Caco-2 (cell line): ENCODE data around the gene SLC46A3. TPM values are rescaled to one million over a fixed set of nuclear protein-coding genes. Genes with fewer than 3 reads are reported as not detected.

Experiments used
- BruUV-seq: library from RNA; stranded (reverse); fragments of 400-500 nt; replicated peaks from 2 replicates; lab custom pipeline; 2021; lab: Mats Ljungman, UMichigan
- CTCF ChIA-PET: fragments of 300-600 bp; sonication (Branson Sonifier 250); formaldehyde crosslinking; loops from one replicate; lab custom pipeline; 2022; ENCODE audit warnings: antibody characterized with exemption; lab: Charles Lee
- POLR2A ChIA-PET: fragments of 300-600 bp; sonication (Branson Sonifier 250); formaldehyde crosslinking; loops from one replicate; lab custom pipeline; 2022; ENCODE audit warnings: antibody characterized with exemption; lab: Charles Lee
- DNase-seq, 2 experiments: peaks; one replicate each; pipeline versions ENCODE4 v3.0.0 to v3.0.0-alpha.2; 2020 to 2022
- H3K27me3 ChIP-seq: replicated peaks from 2 replicates; pipeline ENCODE4 v1.6.0; 2011; ENCODE audit warnings: low read length; ENCODE audit not compliant: control insufficient read depth, insufficient read depth
- H3K36me3 ChIP-seq: 2 replicates; pipeline ENCODE4 v1.5.1; 2011; ENCODE audit warnings: low read length; ENCODE audit not compliant: control insufficient read depth, insufficient read depth
- H3K4me1 ChIP-seq: fragments of 250-450 bp; sonication (Bioruptor Pico); 2 replicates; pipeline ENCODE4 v1.5.1; 2020; ENCODE audit warnings: mild to moderate bottlenecking
- H3K4me3 ChIP-seq: 2 replicates; pipeline ENCODE4 v1.5.1; 2011; ENCODE audit warnings: low read depth, mild to moderate bottlenecking, control low read depth, low read length
- H3K9me3 ChIP-seq: fragments of 250-450 bp; sonication (Bioruptor Pico); 2 replicates; pipeline ENCODE4 v1.5.1; 2020; ENCODE audit warnings: mild to moderate bottlenecking, moderate library complexity
- H3K27ac Mint-ChIP-seq: one replicate; pipeline ENCODE4 v1.8.0; 2022; ENCODE audit warnings: mixed read lengths; ENCODE audit not compliant: unreplicated experiment
- H3K27me3 Mint-ChIP-seq: one replicate; pipeline ENCODE4 v1.8.0; 2022; ENCODE audit warnings: mixed read lengths; ENCODE audit not compliant: insufficient read depth, unreplicated experiment
- H3K36me3 Mint-ChIP-seq: one replicate; pipeline ENCODE4 v1.8.0; 2022; ENCODE audit warnings: mild to moderate bottlenecking, mixed read lengths; ENCODE audit not compliant: insufficient read depth, unreplicated experiment
- H3K4me1 Mint-ChIP-seq: one replicate; pipeline ENCODE4 v1.8.0; 2022; ENCODE audit warnings: low read depth, mixed read lengths; ENCODE audit not compliant: unreplicated experiment
- H3K4me3 Mint-ChIP-seq: one replicate; pipeline ENCODE4 v1.8.0; 2022; ENCODE audit warnings: mild to moderate bottlenecking, moderate library complexity, mixed read lengths; ENCODE audit not compliant: unreplicated experiment
- H3K9me3 Mint-ChIP-seq: one replicate; pipeline ENCODE4 v1.8.0; 2022; ENCODE audit warnings: mixed read lengths; ENCODE audit not compliant: unreplicated experiment
- intact Hi-C: fragments of 100-400 bp; cut with micrococcal nuclease; formaldehyde crosslinking; loops from one replicate; pipeline ENCODE4 v1.10.0; 2022; ENCODE audit not compliant: unreplicated experiment
- total RNA-seq: library from RNA; stranded (reverse); gene quantifications from 2 replicates; pipeline ENCODE4 v1.2.3, GENCODE V29; 2022
- TF ChIP-seq, protein P1 (sequence below), 2 experiments: fragments of 200-600 bp in 1 of 2; IDR thresholded peaks; 1 replicate in 1 of 2; 2 replicates in 1 of 2; pipeline versions ENCODE4 v1.5.1 to v1.8.0; 2011 to 2022; ENCODE audit warnings: antibody characterized with exemption in 1 of 2, control low read depth in 1 of 2, inconsistent platforms in 1 of 2, low read depth in 1 of 2, low read length in 1 of 2, mild to moderate bottlenecking in 1 of 2, moderate library complexity in 1 of 2; ENCODE audit not compliant: insufficient read depth in 1 of 2, severe bottlenecking in 1 of 2, unreplicated experiment in 1 of 2

SLC46A3 gene
- total RNA-seq, 1 experiment from 2014 or later: 2.3 TPM

DNA sequence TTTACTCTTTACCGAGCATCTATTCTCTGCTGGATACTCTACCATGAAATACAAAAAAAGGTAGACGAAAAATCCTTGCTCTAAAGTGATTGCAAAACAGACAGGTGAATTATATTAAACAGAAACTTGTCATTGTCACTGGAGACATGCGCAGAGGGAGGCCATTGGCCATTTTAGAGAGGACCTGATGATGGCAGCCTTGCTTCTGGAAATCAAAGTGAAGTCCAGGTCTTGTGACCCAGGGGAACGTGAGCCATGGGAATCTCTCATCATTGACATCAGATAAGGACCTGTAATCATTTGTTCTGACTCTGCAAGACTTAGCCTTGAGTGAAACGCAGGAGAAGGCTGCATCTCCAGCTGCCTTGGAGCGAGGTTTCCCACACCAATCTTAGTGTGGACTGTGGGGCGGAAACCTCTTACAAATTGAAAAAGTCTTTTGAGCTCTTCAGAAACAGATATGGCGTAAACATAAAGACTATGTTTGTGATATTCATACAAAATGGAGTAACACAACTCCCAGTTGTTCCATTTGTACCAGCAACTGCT is 16.8 kb upstream of the SLC46A3 start:
- Histone ChIP-seq H3K36me3 (no peaks in the 10 kb centered on the region), H3K4me1 (no peaks in the 10 kb centered on the region), H3K27me3 (no peaks in the 10 kb centered on the region), H3K9me3 (no peaks in the 10 kb centered on the region), H3K4me3 (no peak overlapping the region)
- POLR2A ChIA-PET: no interaction called here
- Mint-ChIP-seq H3K27ac (no peak overlapping the region), H3K27me3 (peaks cover 3% of the 10 kb centered on the region), H3K4me1 (no peaks in the 10 kb centered on the region), H3K9me3 (no peaks in the 10 kb centered on the region), H3K4me3 (no peak overlapping the region), H3K36me3 (no peaks in the 10 kb centered on the region)
- intact Hi-C loops: loop anchor here (1.0 kb wide), 1 partner anchor 61 kb away; no protein-coding TSS in a partner anchor
- TF ChIP-seq, protein P1, sequence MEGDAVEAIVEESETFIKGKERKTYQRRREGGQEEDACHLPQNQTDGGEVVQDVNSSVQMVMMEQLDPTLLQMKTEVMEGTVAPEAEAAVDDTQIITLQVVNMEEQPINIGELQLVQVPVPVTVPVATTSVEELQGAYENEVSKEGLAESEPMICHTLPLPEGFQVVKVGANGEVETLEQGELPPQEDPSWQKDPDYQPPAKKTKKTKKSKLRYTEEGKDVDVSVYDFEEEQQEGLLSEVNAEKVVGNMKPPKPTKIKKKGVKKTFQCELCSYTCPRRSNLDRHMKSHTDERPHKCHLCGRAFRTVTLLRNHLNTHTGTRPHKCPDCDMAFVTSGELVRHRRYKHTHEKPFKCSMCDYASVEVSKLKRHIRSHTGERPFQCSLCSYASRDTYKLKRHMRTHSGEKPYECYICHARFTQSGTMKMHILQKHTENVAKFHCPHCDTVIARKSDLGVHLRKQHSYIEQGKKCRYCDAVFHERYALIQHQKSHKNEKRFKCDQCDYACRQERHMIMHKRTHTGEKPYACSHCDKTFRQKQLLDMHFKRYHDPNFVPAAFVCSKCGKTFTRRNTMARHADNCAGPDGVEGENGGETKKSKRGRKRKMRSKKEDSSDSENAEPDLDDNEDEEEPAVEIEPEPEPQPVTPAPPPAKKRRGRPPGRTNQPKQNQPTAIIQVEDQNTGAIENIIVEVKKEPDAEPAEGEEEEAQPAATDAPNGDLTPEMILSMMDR (IDR thresholded peaks at IDR 0.05; ENCODE audit: insufficient read depth in 1 of 2, low read depth in 1 of 2, low read length in 1 of 2, severe bottlenecking in 1 of 2, unreplicated experiment in 1 of 2): no peak
- peak in 1 of 2 experiments; percentile 18 for DNase-seq
- CTCF ChIA-PET: no interaction called here
- no TSS peak for BruUV-seq

DNA sequence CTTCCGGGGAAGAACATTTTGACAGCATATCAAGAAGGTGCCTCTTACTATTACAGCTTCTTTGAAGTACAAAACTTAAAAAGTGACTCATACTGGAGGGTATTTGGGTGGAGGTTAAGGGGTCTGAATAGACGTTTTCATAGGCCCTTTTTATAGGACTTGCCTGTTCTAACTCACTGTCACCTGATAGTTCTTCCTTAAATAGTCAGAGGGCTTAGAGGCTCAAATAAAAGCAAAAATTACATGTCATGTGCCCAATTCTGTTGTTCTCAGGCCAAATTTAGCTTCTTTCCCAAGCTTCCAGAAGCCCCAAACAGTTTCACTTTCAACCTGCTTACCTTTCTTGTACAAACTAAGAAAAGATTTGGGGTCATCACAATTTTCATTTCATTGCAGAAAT is 16.1 kb upstream of the SLC46A3 start:
- ChIA-PET POLR2A (no interaction called here), CTCF (no interaction called here)
- no peaks in the 10 kb centered on the region for H3K4me1 ChIP-seq
- H3K27me3 ChIP-seq: no peaks in the 10 kb centered on the region
- H3K4me3 ChIP-seq: no peak overlapping the region
- H3K36me3 ChIP-seq: no peaks in the 10 kb centered on the region
- no peak for DNase-seq
- H3K4me1 Mint-ChIP-seq: no peaks in the 10 kb centered on the region
- H3K27me3 Mint-ChIP-seq: peaks cover 3% of the 10 kb centered on the region
- no peak overlapping the region for H3K27ac Mint-ChIP-seq
- H3K9me3 Mint-ChIP-seq: no peaks in the 10 kb centered on the region
- H3K36me3 Mint-ChIP-seq: no peaks in the 10 kb centered on the region
- TF ChIP-seq, protein P1 (IDR thresholded peaks at IDR 0.05; ENCODE audit: insufficient read depth in 1 of 2, low read depth in 1 of 2, low read length in 1 of 2, severe bottlenecking in 1 of 2, unreplicated experiment in 1 of 2): no peak
- intact Hi-C loops: loop anchor here (1.0 kb wide), 1 partner anchor 61 kb away; no protein-coding TSS in a partner anchor
- no peak overlapping the region for H3K4me3 Mint-ChIP-seq
- BruUV-seq: no TSS peak
- H3K9me3 ChIP-seq: no peaks in the 10 kb centered on the region

- Histone ChIP-seq H3K4me1 (peaks cover 6% of the 10 kb centered on the region; the same call in 1 of the 2 replicates), H3K27me3 (no peaks in the 10 kb centered on the region), H3K36me3 (no peaks in the 10 kb centered on the region), H3K4me3 (no peak overlapping the region), H3K9me3 (no peaks in the 10 kb centered on the region)
- BruUV-seq: no TSS peak
- TF ChIP-seq, protein P1 (IDR thresholded peaks at IDR 0.05; ENCODE audit: insufficient read depth in 1 of 2, low read depth in 1 of 2, low read length in 1 of 2, severe bottlenecking in 1 of 2, unreplicated experiment in 1 of 2): no peak
- intact Hi-C loops: no loop called here
- Mint-ChIP-seq H3K4me3 (no peak overlapping the region), H3K36me3 (no peaks in the 10 kb centered on the region), H3K4me1 (peaks cover 4% of the 10 kb centered on the region), H3K9me3 (no peaks in the 10 kb centered on the region), H3K27me3 (no peaks in the 10 kb centered on the region), H3K27ac (no peak overlapping the region)
- ChIA-PET CTCF (no interaction called here), POLR2A (no interaction called here)
- no peak for DNase-seq
Measured at GRCh38 chr13:28730762-28731161, 12.0 kb upstream of the SLC46A3 start.
